ENCODE measurements around the gene SLC9A9.

Gene SLC9A9

DNA sequence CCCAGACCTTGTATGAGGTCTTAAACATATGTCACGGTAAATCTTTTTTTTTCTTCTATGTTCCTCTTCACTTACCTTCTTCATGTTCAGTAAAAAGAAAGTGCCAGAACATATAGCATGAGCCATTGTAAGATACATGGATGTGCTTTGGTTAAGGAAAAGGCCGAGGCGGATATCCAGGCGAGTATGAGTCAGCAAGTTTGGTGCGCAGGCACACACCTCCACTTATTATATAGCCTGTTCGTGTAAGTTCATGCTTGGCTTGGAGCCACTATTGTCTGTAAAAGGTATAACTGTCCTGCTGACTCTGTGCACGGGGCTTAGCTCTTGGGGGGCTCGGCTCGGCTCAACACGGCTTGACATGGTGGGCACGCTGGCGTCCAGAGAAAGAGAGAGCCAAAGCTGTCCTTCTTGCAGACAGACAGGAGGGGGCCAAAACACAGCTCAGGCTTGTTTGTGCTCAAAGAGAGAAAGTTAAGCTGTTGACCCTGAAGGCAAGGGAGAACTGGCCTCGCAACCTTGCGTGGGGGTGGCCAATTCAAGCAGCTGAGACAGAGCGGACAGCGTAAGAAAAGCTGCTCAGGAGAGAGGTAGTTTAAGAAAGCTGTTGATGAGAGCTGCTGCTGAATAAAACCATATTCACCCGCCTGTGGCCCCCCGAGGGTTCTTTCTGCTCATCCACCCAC lies 251.2 kb downstream of the SLC9A9 start:
- H3K4me3 ChIP-seq (replicated peaks; ENCODE audit: low read depth, low read length) = no peak overlapping the region
- no peak for DNase-seq (ENCODE audit: extremely low read depth, low read depth)
- TF ChIP-seq, protein P1, sequence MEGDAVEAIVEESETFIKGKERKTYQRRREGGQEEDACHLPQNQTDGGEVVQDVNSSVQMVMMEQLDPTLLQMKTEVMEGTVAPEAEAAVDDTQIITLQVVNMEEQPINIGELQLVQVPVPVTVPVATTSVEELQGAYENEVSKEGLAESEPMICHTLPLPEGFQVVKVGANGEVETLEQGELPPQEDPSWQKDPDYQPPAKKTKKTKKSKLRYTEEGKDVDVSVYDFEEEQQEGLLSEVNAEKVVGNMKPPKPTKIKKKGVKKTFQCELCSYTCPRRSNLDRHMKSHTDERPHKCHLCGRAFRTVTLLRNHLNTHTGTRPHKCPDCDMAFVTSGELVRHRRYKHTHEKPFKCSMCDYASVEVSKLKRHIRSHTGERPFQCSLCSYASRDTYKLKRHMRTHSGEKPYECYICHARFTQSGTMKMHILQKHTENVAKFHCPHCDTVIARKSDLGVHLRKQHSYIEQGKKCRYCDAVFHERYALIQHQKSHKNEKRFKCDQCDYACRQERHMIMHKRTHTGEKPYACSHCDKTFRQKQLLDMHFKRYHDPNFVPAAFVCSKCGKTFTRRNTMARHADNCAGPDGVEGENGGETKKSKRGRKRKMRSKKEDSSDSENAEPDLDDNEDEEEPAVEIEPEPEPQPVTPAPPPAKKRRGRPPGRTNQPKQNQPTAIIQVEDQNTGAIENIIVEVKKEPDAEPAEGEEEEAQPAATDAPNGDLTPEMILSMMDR (IDR thresholded peaks at IDR 0.05; ENCODE audit: low read depth, low read length, missing control alignments) = no peak

DNA sequence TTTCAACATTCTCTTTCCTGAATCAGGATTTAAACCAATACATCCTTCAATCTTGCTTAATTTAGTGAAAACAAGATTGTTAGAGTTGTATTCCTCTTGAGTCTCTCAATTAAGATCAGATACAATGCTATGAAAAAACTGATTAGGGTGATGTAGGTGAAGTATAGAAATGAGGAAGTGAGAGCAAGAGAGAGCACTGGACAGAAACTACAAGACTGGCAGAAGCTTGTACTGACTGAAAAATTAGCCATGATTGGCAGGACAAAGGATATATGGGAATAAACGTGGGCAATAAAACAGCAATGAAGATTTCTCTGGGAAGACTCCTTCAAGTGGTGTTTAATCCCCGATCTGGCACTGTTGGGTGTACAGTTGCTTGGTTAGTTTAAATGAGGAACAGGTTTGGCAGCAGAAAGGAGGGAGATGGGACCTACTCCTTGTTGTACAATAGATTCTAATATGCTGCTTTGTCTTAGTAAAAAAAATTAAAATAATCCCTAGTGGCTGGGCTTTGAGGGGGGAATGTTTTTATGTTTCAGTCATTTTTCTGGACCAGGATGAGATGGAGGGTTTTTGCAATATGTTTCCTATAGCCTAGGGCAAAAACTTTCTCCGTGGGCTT lies 252.7 kb downstream of the SLC9A9 start:
- TF ChIP-seq, protein P1 (IDR thresholded peaks at IDR 0.05; ENCODE audit: low read depth, low read length, missing control alignments) = no peak
- no peak overlapping the region for H3K4me3 ChIP-seq (replicated peaks; ENCODE audit: low read depth, low read length)
- DNase-seq (ENCODE audit: extremely low read depth, low read depth) = no peak

DNA sequence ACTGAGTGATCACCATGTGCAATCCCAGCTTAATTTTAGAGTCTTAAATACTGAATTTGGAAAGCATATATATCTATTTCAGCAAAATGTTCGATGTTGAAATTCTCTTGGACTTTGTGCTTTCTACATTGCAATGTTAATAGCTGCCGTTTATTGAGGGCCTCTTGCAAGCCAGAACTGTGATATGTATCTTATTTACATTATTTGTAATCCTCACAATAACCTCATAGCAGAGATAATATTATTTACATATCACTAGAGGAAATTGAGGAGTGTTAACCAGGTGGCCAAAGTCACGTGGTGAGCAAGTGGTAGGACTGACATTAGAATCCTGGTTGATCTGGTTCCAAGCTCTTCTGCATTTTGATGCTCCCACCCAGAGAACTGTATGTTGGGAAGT lies 254.1 kb downstream of the SLC9A9 start:
- DNase-seq (ENCODE audit: extremely low read depth, low read depth) = no peak
- H3K4me3 ChIP-seq (replicated peaks; ENCODE audit: low read depth, low read length) = no peak overlapping the region
- TF ChIP-seq, protein P1 (IDR thresholded peaks at IDR 0.05; ENCODE audit: low read depth, low read length, missing control alignments) = no peak

DNA sequence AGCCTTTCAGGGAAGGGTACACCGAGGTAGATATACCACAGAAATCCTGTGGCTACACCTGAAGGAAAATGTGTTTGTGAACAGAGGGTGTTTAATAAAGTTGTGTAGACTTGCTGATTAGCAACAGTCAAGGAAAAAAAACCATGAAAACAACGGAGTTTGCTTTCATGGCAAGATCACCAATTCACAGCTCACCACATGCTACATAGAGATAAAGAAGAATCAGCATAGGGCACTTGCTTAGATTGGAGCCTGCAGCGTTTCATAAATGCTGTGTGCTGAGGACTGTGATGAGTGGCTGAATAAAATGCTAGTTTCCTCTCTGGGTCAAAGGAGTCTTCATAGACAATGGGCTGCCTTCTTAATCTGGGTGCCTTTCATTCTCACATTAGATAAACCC lies 257.6 kb downstream of the SLC9A9 start:
- no peak for DNase-seq (ENCODE audit: extremely low read depth, low read depth)
- TF ChIP-seq, protein P1 (IDR thresholded peaks at IDR 0.05; ENCODE audit: low read depth, low read length, missing control alignments) = no peak
- H3K4me3 ChIP-seq (replicated peaks; ENCODE audit: low read depth, low read length) = no peak overlapping the region

DNA sequence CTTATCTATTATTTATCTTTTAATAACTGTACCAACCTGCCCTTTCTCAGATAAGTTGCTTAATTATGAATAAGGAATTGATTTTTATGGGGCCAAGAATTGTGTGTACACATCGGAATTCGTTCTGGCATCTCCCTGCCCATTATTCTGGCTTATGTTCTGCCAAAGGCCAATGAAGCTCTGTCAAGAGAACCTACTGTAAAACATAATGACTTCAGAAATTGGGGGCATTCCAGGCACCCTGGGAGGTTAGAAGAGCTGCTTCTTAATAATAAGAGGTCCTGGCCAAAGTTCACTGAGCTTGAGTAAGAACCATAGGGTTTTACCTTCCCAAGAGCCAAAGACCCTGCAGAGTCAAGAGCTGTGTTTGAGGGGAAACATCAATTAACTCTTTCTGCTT lies 261.7 kb downstream of the SLC9A9 start:
- TF ChIP-seq, protein P1 (IDR thresholded peaks at IDR 0.05; ENCODE audit: low read depth, low read length, missing control alignments) = no peak
- no peak overlapping the region for H3K4me3 ChIP-seq (replicated peaks; ENCODE audit: low read depth, low read length)
- DNase-seq (ENCODE audit: extremely low read depth, low read depth) = no peak

DNA sequence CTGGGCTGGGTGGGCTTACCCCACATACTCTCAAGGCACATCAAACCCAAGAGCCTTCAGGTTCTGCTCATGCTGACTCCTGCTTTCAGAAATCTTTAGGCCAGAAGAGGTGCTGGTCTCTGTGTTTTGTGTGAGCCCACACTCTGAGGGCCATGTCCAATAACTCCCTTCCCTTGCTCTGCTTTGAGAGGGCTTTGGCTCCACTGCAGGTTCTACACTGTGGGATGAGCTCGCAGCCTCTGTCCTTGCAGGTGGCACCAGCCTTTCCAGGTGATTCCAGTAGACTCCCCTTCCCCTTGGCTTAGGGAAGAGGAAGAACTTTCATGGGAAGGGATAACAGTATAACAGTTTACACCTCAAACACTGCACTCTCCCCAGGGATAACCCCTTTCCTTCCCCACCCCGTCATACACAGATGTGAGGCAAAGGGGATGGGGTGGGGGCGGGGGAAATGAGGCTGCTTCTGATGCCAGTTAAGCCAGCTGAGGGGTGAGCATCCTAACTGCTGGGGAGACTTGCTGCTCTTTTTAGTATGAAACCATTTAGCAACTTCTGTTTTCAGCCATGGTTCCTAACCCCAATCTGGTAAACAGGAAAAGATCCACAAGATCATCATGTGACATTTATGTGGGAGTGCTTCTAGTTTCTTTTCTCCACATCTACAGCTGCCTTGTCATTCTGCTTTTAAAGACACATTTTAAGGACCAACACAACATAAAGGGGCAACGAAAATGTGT lies 262.4 kb downstream of the SLC9A9 start:
- H3K4me3 ChIP-seq (replicated peaks; ENCODE audit: low read depth, low read length) = no peak overlapping the region
- DNase-seq (ENCODE audit: extremely low read depth, low read depth) = no peak
- TF ChIP-seq, protein P1 (IDR thresholded peaks at IDR 0.05; ENCODE audit: low read depth, low read length, missing control alignments) = no peak

All from HFF-Myc (cell line).